GM12801 (cell line): ENCODE results near the gene TRDN.

Source experiments
- CTCF ChIP-seq: IDR thresholded peaks from one replicate; pipeline ENCODE4 v1.5.1; 2011; ENCODE audit warnings: control low read depth; ENCODE audit not compliant: insufficient read length; ENCODE audit errors: extremely low read depth

The TRDN gene

GRCh38 chr6:123520217-123520616, 116.5 kb downstream of the TRDN start:
- no peak for TF ChIP-seq CTCF

- no peak for TF ChIP-seq CTCF
Observed at GRCh38 chr6:123519189-123519505, 117.6 kb downstream of the TRDN start.

- TF ChIP-seq CTCF, result no peak
Observed at GRCh38 chr6:123518441-123519188, 118.1 kb downstream of the TRDN start.

- no peak for TF ChIP-seq CTCF
Observed at GRCh38 chr6:123515715-123516114, 121.0 kb downstream of the TRDN start.

GRCh38 chr6:123509112-123509511, 127.6 kb downstream of the TRDN start:
- no peak for TF ChIP-seq CTCF

- TF ChIP-seq CTCF, result no peak
Observed at GRCh38 chr6:123508290-123508689, 128.5 kb downstream of the TRDN start.

- no peak for TF ChIP-seq CTCF
Observed at GRCh38 chr6:123507582-123507981, 129.2 kb downstream of the TRDN start.
